Type B pancreatic cell (in vitro differentiated cells): ENCODE measurements around the gene RFESD. TPM values are rescaled to one million over a fixed set of nuclear protein-coding genes. Genes with fewer than 3 reads are reported as not detected.
"Not testable (repeated sequence)": the region's sequence is repeated elsewhere in the genome, so short reads cannot be mapped to it uniquely, and the experiment has no call there.

ENCODE experiments used
- DNase-seq: peaks from one replicate; pipeline ENCODE4 v3.0.0; 2021; ENCODE audit warnings: mixed read lengths; ENCODE audit not compliant: unreplicated experiment; ENCODE audit errors: extremely low spot score
- H3K27ac Mint-ChIP-seq: 2 replicates; pipeline ENCODE4 v1.8.0; 2021; ENCODE audit warnings: mild to moderate bottlenecking, mixed read lengths
- H3K27me3 Mint-ChIP-seq: 2 replicates; pipeline ENCODE4 v1.8.0; 2021; ENCODE audit warnings: mixed read lengths
- H3K36me3 Mint-ChIP-seq: 2 replicates; pipeline ENCODE4 v1.8.0; 2021; ENCODE audit warnings: mixed read lengths
- H3K4me1 Mint-ChIP-seq: one replicate; pipeline ENCODE4 v1.8.0; 2021; ENCODE audit warnings: mixed read lengths; ENCODE audit not compliant: unreplicated experiment
- H3K4me3 Mint-ChIP-seq: 2 replicates; pipeline ENCODE4 v1.8.0; 2021; ENCODE audit warnings: mild to moderate bottlenecking, mixed read lengths
- H3K9me3 Mint-ChIP-seq: 2 replicates; pipeline ENCODE4 v1.8.0; 2021; ENCODE audit warnings: mixed read lengths
- CTCF ChIP-seq: fragments of 200-600 bp; sonication (generic); conservative IDR thresholded peaks from 2 replicates; pipeline ENCODE4 v1.5.0; 2021; ENCODE audit warnings: antibody characterized with exemption, mild to moderate bottlenecking
- total RNA-seq: library from RNA; stranded (reverse); gene quantifications from 2 replicates; pipeline ENCODE4 v1.2.1, GENCODE V29; 2021; ENCODE audit warnings: low replicate concordance

RFESD gene
- total RNA-seq, 1 donor from 2014 or later = 2.5 TPM

- no peak for TF ChIP-seq CTCF
- Mint-ChIP-seq H3K27me3 (peaks cover 5% of the 10 kb centered on the region), H3K4me1 (no peaks in the 10 kb centered on the region), H3K36me3 (no peaks in the 10 kb centered on the region), H3K9me3 (no peaks in the 10 kb centered on the region), H3K27ac (no peak overlapping the region), H3K4me3 (no peak overlapping the region)
- DNase-seq = no peak
Observed at GRCh38 chr5:95634081-95634480, 12.5 kb upstream of the RFESD start.

GRCh38 chr5:95638632-95639031 is 7.9 kb upstream of the RFESD start:
- H3K27ac Mint-ChIP-seq = no peak overlapping the region
- H3K4me1 Mint-ChIP-seq = no peaks in the 10 kb centered on the region
- H3K4me3 Mint-ChIP-seq = no peak overlapping the region
- no peaks in the 10 kb centered on the region for H3K9me3 Mint-ChIP-seq
- no peak for TF ChIP-seq CTCF
- H3K27me3 Mint-ChIP-seq = peaks cover 5% of the 10 kb centered on the region
- no peaks in the 10 kb centered on the region for H3K36me3 Mint-ChIP-seq
- DNase-seq = no peak

- peaks cover 5% of the 10 kb centered on the region for H3K27me3 Mint-ChIP-seq
Observed at GRCh38 chr5:95641741-95642220, 4.8 kb upstream of the RFESD start.

DNA sequence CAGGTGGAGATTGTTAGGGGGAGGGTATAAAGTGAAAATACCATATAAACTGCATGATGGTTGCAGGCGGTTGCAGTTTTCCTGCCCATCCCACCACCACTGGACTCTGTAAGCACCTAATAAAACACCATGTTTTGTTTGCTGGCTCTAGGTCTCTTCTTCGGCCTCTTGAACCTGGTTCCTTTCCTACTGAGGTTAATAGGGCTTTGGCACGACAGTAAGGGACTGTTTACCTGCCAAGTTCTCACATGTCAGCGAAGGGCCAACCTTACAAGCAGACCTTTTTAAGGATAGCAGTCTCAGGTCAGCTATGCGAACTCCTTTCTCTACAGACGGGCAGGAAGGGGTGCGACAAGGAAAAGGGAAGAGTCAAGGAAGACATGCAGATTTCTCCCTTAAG is 3.4 kb upstream of the RFESD start:
- H3K36me3 Mint-ChIP-seq = no peaks in the 10 kb centered on the region
- no peak overlapping the region for H3K4me3 Mint-ChIP-seq
- no peak for TF ChIP-seq CTCF
- H3K4me1 Mint-ChIP-seq = peaks cover 5% of the 10 kb centered on the region
- no peak for DNase-seq
- no peaks in the 10 kb centered on the region for H3K9me3 Mint-ChIP-seq
- H3K27me3 Mint-ChIP-seq = peaks cover 5% of the 10 kb centered on the region
- no peak overlapping the region for H3K27ac Mint-ChIP-seq

More at GRCh38 chr5:95641741-95642220, 4.8 kb upstream of the RFESD start:
- Mint-ChIP-seq H3K36me3 (no peaks in the 10 kb centered on the region), H3K4me3 (no peak overlapping the region), H3K27ac (no peak overlapping the region), H3K9me3 (no peaks in the 10 kb centered on the region), H3K4me1 (peaks cover 5% of the 10 kb centered on the region)
- no peak for TF ChIP-seq CTCF
- no peak for DNase-seq

DNA sequence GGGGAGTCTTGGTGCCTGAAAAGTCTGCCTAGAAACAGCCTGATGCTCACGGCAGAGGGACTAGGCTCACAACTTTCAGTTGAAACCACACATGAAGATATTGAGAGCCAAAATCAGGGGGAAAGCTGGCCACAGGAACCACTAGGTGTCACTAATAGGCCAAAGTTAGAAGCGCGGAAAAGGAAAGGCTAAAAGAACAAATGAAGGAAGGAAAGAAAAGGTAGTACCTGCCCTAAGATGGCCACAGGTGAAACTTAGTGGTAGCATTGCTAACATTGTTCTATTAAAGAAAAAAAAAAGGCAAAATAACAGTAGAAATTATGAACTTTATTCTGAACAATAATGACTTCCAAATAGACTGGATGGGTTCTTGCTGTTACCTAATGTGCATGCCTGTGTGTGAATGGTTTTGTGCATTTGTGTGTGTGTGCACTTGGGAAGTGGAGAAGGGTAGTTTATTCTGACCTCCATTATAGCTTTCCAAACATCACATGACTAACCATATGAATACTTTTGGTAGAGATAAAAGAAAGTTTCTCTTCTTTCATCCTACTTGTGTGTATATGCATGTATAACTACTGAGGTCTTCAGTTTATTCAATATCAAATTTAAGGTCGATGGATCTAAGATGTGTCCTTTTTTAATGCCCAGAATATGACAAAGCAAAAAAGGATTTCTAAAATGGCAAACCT is 2.1 kb upstream of the RFESD start:
- Mint-ChIP-seq H3K27ac (peak overlapping the region; percentile 3), H3K4me3 (no peak overlapping the region), H3K9me3 (no peaks in the 10 kb centered on the region), H3K4me1 (peaks cover 5% of the 10 kb centered on the region), H3K36me3 (no peaks in the 10 kb centered on the region), H3K27me3 (no peaks in the 10 kb centered on the region)
- peak; percentile 78 for TF ChIP-seq CTCF
- DNase-seq = no peak

DNA sequence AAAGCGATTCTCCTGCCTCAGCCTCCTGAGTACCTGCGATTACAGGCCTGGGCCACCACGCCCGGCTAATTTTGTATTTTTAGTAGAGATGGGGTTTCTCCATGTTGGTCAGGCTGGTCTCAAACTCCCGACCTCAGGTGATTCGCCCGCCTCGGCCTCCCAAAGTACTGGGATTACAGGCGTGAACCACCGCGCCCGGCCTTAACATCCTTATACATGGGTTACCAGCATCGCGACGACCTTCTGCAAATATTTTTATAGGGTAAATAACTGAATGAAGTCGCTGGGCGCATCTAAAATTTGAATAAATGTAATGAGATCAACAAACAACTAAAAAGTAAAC is 380 bp upstream of the RFESD start:
- H3K27me3 Mint-ChIP-seq, H3K4me1 Mint-ChIP-seq, DNase-seq, H3K9me3 Mint-ChIP-seq, H3K36me3 Mint-ChIP-seq: not testable (repeated sequence)
- Mint-ChIP-seq H3K4me3 (peak overlapping the region; percentile 86), H3K27ac (peak overlapping the region; percentile 90)
